ENCODE results near the gene SRSF4.
A peak's percentile ranks its signal among the peaks of the same experiment; 100 is the strongest.

- TF ChIP-seq CTCF (IDR thresholded peaks at IDR 0.05) (peak; percentile 90 to 100 (median 100)), POLR2A (IDR thresholded peaks at IDR 0.05) (peak; percentile 89)
These were observed 57.1 kb downstream of the SRSF4 start for GRCh38 chr1:29124366-29125236.

Data from ovary (tissue), 3 donors.